ENCODE results near the gene VPS52. TPM values are rescaled to one million over a fixed set of nuclear protein-coding genes. Genes with fewer than 3 reads are reported as not detected.

VPS52 gene
- total RNA-seq, 1 experiment from 2014 or later: 47.1 TPM

- H3K4me1 Mint-ChIP-seq: peaks cover 10 to 15% of the 10 kb centered on the region in 2 experiments
- no peak overlapping the region for H2BK120ac ChIP-seq (ENCODE audit: low read depth, low read length, poor library complexity, severe bottlenecking)
These were observed 30.2 kb upstream of the VPS52 start for GRCh38 chr6:33301877-33302276.

More at GRCh38 chr6:33301877-33302276, 30.2 kb upstream of the VPS52 start:
- Histone ChIP-seq H4K91ac (ENCODE audit: insufficient read length, low read depth, low read length) (no peak overlapping the region), H2AK5ac (ENCODE audit: insufficient read length, low read length) (no peak overlapping the region), H2BK5ac (ENCODE audit: insufficient read length, low read length) (no peak overlapping the region), H2BK12ac (ENCODE audit: insufficient read length, low read depth, low read length) (no peak overlapping the region), H4K8ac (replicated peaks; ENCODE audit: insufficient read length, low read depth, low read length) (no peak overlapping the region), H2BK15ac (ENCODE audit: low read depth, low read length) (no peak overlapping the region), H3K9me3 (ENCODE audit: control insufficient read depth, low read depth, low read length) (no peaks in the 10 kb centered on the region), H3T11ph (ENCODE audit: low read length) (no peak overlapping the region), H3K79me2 (ENCODE audit: insufficient read depth, low read length) (peaks cover 3% of the 10 kb centered on the region; the same call in 1 of the 2 replicates), H4K5ac (ENCODE audit: insufficient read length, low read depth, low read length) (no peak overlapping the region), H3K27me3 (ENCODE audit: insufficient read depth, low read length) (no peaks in the 10 kb centered on the region), H3K18ac (ENCODE audit: insufficient read length, low read depth, low read length) (no peak overlapping the region), H3K27ac (ENCODE audit: insufficient read length, low read depth, low read length) (no peak overlapping the region), H3K23me2 (ENCODE audit: insufficient read length, low read depth, low read length, poor library complexity, severe bottlenecking) (peaks cover 22% of the 10 kb centered on the region), H3K4me1 (ENCODE audit: insufficient read depth, low read length) (no peaks in the 10 kb centered on the region), H3K9ac (ENCODE audit: extremely low read depth, insufficient read length, low read length) (no peak overlapping the region), H2BK20ac (ENCODE audit: low read depth, low read length, poor library complexity, severe bottlenecking) (no peak overlapping the region), H3K14ac (ENCODE audit: insufficient read depth, low read length) (no peak overlapping the region), H3K56ac (ENCODE audit: insufficient read length, low read depth, low read length) (no peak overlapping the region), H2AFZ (ENCODE audit: low read length) (no peak overlapping the region), H3K4ac (ENCODE audit: low read depth, low read length) (no peak overlapping the region), H4K20me1 (ENCODE audit: control insufficient read depth, insufficient read depth, insufficient read length) (no peaks in the 10 kb centered on the region), H3K4me2 (ENCODE audit: insufficient read depth, insufficient read length, low read length) (no peak overlapping the region), H3K23ac (ENCODE audit: insufficient read length, low read depth, low read length) (no peak overlapping the region), H3K79me1 (ENCODE audit: insufficient read depth, low read depth, low read length, poor library complexity, severe bottlenecking) (no peaks in the 10 kb centered on the region)
- no peaks in the 10 kb centered on the region for H3K9me3 Mint-ChIP-seq
- TF ChIP-seq CTCF (conservative IDR thresholded peaks at IDR 0.05): no peak
- no CpG with 5 or more reads among the region's 3 CpGs for WGBS (ENCODE audit: extremely low coverage, insufficient read length, low lambda C conversion rate)
- peak overlapping the region in 1 of 2 experiments; percentile 48; a peak in 1 of 5 replicates for H3K4me3 Mint-ChIP-seq
- no peak for DNase-seq
- peaks cover 3 to 17% (median 5%) of the 10 kb centered on the region in 3 experiments; a peak in 6 of 7 replicates for H3K36me3 Mint-ChIP-seq (ENCODE audit: insufficient read depth in 1 of 3, low read depth in 3 of 3)
- no peak overlapping the region for H3K27ac Mint-ChIP-seq
- no peaks in the 10 kb centered on the region; the same call in 1 of the 2 replicates for H3K27me3 Mint-ChIP-seq (ENCODE audit: low read depth)
